OCI-LY1 (cell line): Measurements from ENCODE around the gene CCNC.

Source experiments
- EZH2 ChIP-seq: fragments of 200-600 bp; sonication (generic), shearing (Covaris generic); IDR thresholded peaks from 2 replicates; pipeline ENCODE4 v1.8.0; 2017; ENCODE audit warnings: borderline replicate concordance, mixed run types, mild to moderate bottlenecking, antibody characterized with exemption, low read length, moderate library complexity, mixed read lengths
- TF ChIP-seq, protein P1 (sequence below): fragments of 200-600 bp; sonication (generic), shearing (Covaris generic); IDR thresholded peaks from 2 replicates; pipeline ENCODE4 v1.5.1; 2017; ENCODE audit warnings: mild to moderate bottlenecking, antibody characterized with exemption, low read length, moderate library complexity, mixed read lengths

DNA sequence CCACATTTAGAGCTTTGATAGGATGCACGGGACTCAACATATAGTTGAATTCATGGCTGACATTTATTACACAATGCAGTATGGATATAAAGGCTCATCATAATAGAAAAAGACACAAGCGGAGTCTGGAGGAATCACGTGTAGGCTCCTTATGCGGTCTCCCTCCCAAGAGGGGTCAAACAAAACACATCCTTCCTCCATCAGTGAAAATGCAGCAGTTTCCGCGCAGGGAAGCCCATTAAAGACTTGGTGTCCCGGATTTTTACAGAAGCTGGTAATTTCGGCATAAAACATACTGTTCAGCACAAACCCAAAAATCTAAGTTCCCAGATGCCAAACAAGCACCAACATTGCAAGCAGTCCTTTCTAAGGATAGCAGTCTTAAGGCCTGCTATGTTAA is 54.4 kb downstream of the CCNC start:
- TF ChIP-seq, protein P1, sequence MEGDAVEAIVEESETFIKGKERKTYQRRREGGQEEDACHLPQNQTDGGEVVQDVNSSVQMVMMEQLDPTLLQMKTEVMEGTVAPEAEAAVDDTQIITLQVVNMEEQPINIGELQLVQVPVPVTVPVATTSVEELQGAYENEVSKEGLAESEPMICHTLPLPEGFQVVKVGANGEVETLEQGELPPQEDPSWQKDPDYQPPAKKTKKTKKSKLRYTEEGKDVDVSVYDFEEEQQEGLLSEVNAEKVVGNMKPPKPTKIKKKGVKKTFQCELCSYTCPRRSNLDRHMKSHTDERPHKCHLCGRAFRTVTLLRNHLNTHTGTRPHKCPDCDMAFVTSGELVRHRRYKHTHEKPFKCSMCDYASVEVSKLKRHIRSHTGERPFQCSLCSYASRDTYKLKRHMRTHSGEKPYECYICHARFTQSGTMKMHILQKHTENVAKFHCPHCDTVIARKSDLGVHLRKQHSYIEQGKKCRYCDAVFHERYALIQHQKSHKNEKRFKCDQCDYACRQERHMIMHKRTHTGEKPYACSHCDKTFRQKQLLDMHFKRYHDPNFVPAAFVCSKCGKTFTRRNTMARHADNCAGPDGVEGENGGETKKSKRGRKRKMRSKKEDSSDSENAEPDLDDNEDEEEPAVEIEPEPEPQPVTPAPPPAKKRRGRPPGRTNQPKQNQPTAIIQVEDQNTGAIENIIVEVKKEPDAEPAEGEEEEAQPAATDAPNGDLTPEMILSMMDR: no peak
- no peak for TF ChIP-seq EZH2
